HCT116 (cell line): Measurements from ENCODE around the gene NKX2-1. TPM values are rescaled to one million over a fixed set of nuclear protein-coding genes. Genes with fewer than 3 reads are reported as not detected.

Experiments
- ATAC-seq: fragments of 200-7000 bp; cut with Tn5 transposase; 2 replicates; pipeline ENCODE4 v1.9.1; 2020; ENCODE audit warnings: mild to moderate bottlenecking, moderate library complexity
- BruUV-seq: library from RNA; stranded (reverse); fragments of 400-500 nt; replicated peaks from 2 replicates; lab custom pipeline; 2021; lab: Mats Ljungman, UMichigan
- CTCF ChIA-PET: fragments of 300-600 bp; sonication (Branson Sonifier 250); formaldehyde crosslinking; loops from one replicate; lab custom pipeline; 2021; ENCODE audit warnings: antibody characterized with exemption; lab: Charles Lee
- POLR2A ChIA-PET: fragments of 300-600, 350-600 bp; sonication (Branson Sonifier 250); formaldehyde crosslinking; loops from one replicate; lab custom pipeline; 2021; ENCODE audit warnings: antibody characterized with exemption; lab: Charles Lee
- RAD21 ChIA-PET, 2 experiments: fragments of 300-600 bp; sonication (Branson Sonifier 250); formaldehyde crosslinking; loops; one replicate each; lab custom pipeline; 2023; ENCODE audit warnings: low total read pairs in 2 of 2; ENCODE audit not compliant: uncharacterized antibody in 2 of 2, unreplicated experiment in 2 of 2, low non-redundant PET in 1 of 2; lab: Charles Lee
- DNase-seq: peaks from one replicate; pipeline ENCODE4 v3.0.0-alpha.2; 2010; ENCODE audit warnings: low read depth, low spot score
- H2AFZ ChIP-seq: fragments of 200-600 bp; shearing (Covaris generic), sonication (generic); 2 replicates; pipeline ENCODE4 v1.6.1; 2017; ENCODE audit warnings: low read depth, mixed run types, mixed read lengths, antibody characterized with exemption, low read length; ENCODE audit not compliant: poor library complexity, severe bottlenecking
- H3K27ac ChIP-seq: 2 replicates; pipeline ENCODE4 v1.5.1; 2012; ENCODE audit warnings: low read depth, low read length
- H3K27me3 ChIP-seq: fragments of 200-600 bp; sonication (generic); 2 replicates; pipeline ENCODE4 v1.6.1; 2016; ENCODE audit warnings: mixed run types, low read length, mixed read lengths; ENCODE audit not compliant: insufficient read depth
- H3K36me3 ChIP-seq, 2 experiments: fragments of 200-500 bp in 1 of 2; fragments of 200-600 bp in 1 of 2; sonication (Bioruptor generic) in 1 of 2; sonication (generic) in 1 of 2; 2 replicates each; pipeline versions ENCODE4 v1.5.1 to v1.6.1; 2014 to 2016; ENCODE audit warnings: low read length in 2 of 2, inconsistent platforms in 1 of 2, mixed read lengths in 1 of 2, mixed run types in 1 of 2; ENCODE audit not compliant: insufficient read depth in 2 of 2, control insufficient read depth in 1 of 2
- H3K4me1 ChIP-seq, 2 experiments: fragments of 200-600 bp in 1 of 2; sonication (generic) in 1 of 2; 2 replicates each; pipeline versions ENCODE4 v1.5.1 to v1.6.1; 2012 to 2017; ENCODE audit warnings: low read length in 2 of 2, inconsistent platforms in 1 of 2, mild to moderate bottlenecking in 1 of 2, mixed read lengths in 1 of 2, mixed run types in 1 of 2, moderate library complexity in 1 of 2; ENCODE audit not compliant: insufficient read depth in 2 of 2, control insufficient read depth in 1 of 2
- H3K4me2 ChIP-seq: fragments of 200-600 bp; sonication (generic); 2 replicates; pipeline ENCODE4 v1.6.1; 2017; ENCODE audit warnings: mixed run types, low read length, mixed read lengths
- H3K4me3 ChIP-seq, 2 experiments: fragments of 200-600 bp in 1 of 2; sonication (generic) in 1 of 2; replicated peaks in 1 of 2; 2 replicates each; pipeline ENCODE4 v1.5.1; 2011 to 2016; ENCODE audit warnings: low read length in 2 of 2, control low read depth in 1 of 2, low read depth in 1 of 2, mild to moderate bottlenecking in 1 of 2, mixed read lengths in 1 of 2, mixed run types in 1 of 2
- H3K79me2 ChIP-seq: fragments of 200-600 bp; sonication (generic); 2 replicates; pipeline ENCODE4 v1.6.1; 2017; ENCODE audit warnings: mild to moderate bottlenecking, mixed run types, low read length, moderate library complexity, mixed read lengths; ENCODE audit not compliant: insufficient read depth
- H3K9ac ChIP-seq: fragments of 200-600 bp; sonication (generic); 2 replicates; pipeline ENCODE4 v1.6.1; 2016; ENCODE audit warnings: low read length, mixed read lengths
- H3K9me2 ChIP-seq: fragments of 200-600 bp; sonication (generic), shearing (Covaris generic); 2 replicates; pipeline ENCODE4 v1.6.1; 2017; ENCODE audit warnings: mixed run types, mild to moderate bottlenecking, moderate library complexity; ENCODE audit not compliant: insufficient read depth
- H3K9me3 ChIP-seq, 2 experiments: fragments of 200-500 bp in 1 of 2; fragments of 200-600 bp in 1 of 2; sonication (Bioruptor generic) in 1 of 2; sonication (generic) in 1 of 2; 2 replicates each; pipeline ENCODE4 v1.6.1; 2014 to 2017; ENCODE audit warnings: low read length in 2 of 2, mixed read lengths in 2 of 2, inconsistent platforms in 1 of 2, low read depth in 1 of 2, mild to moderate bottlenecking in 1 of 2, mixed run types in 1 of 2, moderate library complexity in 1 of 2; ENCODE audit not compliant: control insufficient read depth in 1 of 2, insufficient read depth in 1 of 2
- H4K20me1 ChIP-seq: fragments of 200-600 bp; sonication (generic), shearing (Covaris generic); 2 replicates; pipeline ENCODE4 v1.6.1; 2017; ENCODE audit warnings: mixed run types, mild to moderate bottlenecking, moderate library complexity; ENCODE audit not compliant: insufficient read depth
- ATF3 ChIP-seq: IDR thresholded peaks from 2 replicates; pipeline ENCODE4 v1.6.1; 2012
- CTCF ChIP-seq, 3 experiments: fragments of 200-600 bp in 1 of 3; sonication (generic) in 1 of 3; IDR thresholded peaks in 2 of 3; conservative IDR thresholded peaks in 1 of 3; 2 replicates each; pipeline ENCODE4 v1.5.1; 2012 to 2017; ENCODE audit warnings: low read depth in 2 of 3, low read length in 2 of 3, antibody characterized with exemption in 1 of 3, borderline replicate concordance in 1 of 3, control low read depth in 1 of 3, mild to moderate bottlenecking in 1 of 3, mixed read lengths in 1 of 3, mixed run types in 1 of 3, moderate library complexity in 1 of 3; ENCODE audit not compliant: insufficient read depth in 1 of 3
- FOSL1 ChIP-seq: IDR thresholded peaks from 2 replicates; pipeline ENCODE4 v1.6.1; 2012; ENCODE audit warnings: low read depth
- POLR2AphosphoS5 ChIP-seq: IDR thresholded peaks from 2 replicates; pipeline ENCODE4 v1.6.1; 2011; ENCODE audit warnings: mild to moderate bottlenecking, low read depth, low read length, moderate library complexity
- SIN3A ChIP-seq: IDR thresholded peaks from 2 replicates; pipeline ENCODE4 v1.6.1; 2012; ENCODE audit warnings: low read depth
- SP1 ChIP-seq: IDR thresholded peaks from 2 replicates; pipeline ENCODE4 v1.6.1; 2012; ENCODE audit warnings: low read depth
- SRF ChIP-seq: IDR thresholded peaks from 2 replicates; pipeline ENCODE4 v1.6.1; 2012; ENCODE audit warnings: low read depth
- YY1 ChIP-seq: IDR thresholded peaks from 2 replicates; pipeline ENCODE4 v1.6.1; 2011; ENCODE audit warnings: low read length, low read depth, moderate library complexity, mild to moderate bottlenecking; ENCODE audit not compliant: insufficient replicate concordance; ENCODE audit errors: extremely low read depth
- ZFX ChIP-seq: fragments of 450-650 bp; IDR thresholded peaks from 2 replicates; pipeline ENCODE4 v1.6.1; 2017
- intact Hi-C: fragments of 100-400 bp; cut with micrococcal nuclease; formaldehyde crosslinking; loops from 2 replicates; pipeline ENCODE4 v1.10.0; 2022
- total RNA-seq: library from RNA; stranded (reverse); gene quantifications from one replicate; pipeline ENCODE4 v1.2.1, GENCODE V29; 2021; ENCODE audit not compliant: unreplicated experiment
- TF ChIP-seq, protein P1 (sequence below): IDR thresholded peaks from 2 replicates; pipeline ENCODE4 v1.6.1; 2012

The NKX2-1 gene
- total RNA-seq, 1 experiment from 2014 or later, result 0.84 TPM

DNA sequence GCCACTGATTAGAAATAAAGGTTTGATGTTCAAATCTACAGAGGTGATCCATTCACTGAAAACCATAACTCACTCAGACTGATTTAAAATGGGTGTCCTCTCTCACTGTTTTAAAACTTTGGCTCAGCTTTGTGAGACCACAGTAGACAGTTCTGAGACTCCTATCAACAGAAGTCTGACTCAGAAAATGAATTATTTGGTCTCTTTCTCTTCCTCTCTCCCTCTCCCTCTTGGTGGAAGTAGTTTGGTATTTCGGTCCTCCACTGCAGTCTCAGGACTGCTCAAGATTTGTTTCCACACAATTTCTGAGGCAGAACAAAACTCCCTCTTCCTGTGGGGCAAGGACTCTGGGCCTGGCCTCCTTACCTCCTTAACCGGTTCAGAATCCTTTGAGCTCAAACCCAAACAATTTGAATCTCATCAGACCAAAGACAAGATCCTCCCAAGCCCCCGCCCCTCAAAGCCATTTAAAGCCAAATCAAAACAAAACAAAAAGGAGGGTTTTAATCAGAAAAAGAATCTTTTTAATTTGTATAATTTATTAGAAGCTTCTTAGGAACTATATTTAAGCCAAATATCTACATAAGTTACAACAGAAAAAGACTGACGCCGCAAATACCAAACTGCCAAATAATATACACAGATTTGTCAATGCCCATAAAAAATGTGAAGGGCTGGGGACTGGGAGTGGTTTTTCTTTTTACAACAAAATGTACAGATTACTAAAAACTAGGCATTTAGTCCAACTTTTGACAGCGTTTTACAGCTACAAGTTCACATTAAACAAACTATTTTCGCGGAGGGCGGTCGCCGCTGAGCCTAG is 3.9 kb downstream of the NKX2-1 start:
- Histone ChIP-seq H3K27me3 (0 out of 2 replicates have a peak, but pooled peaks cover 5% of the 10 kb centered on the region), H3K9me3 (no peaks in the 10 kb centered on the region), H3K36me3 (no peaks in the 10 kb centered on the region), H3K4me2 (no peak overlapping the region), H3K4me3 (no peak overlapping the region), H3K4me1 (peaks cover 0 to 11% of the 10 kb centered on the region in 2 experiments; a peak in 2 of 4 replicates), H3K9ac (no peak overlapping the region), H3K27ac (no peak overlapping the region), H3K9me2 (no peaks in the 10 kb centered on the region), H2AFZ (no peak overlapping the region), H4K20me1 (no peaks in the 10 kb centered on the region), H3K79me2 (no peaks in the 10 kb centered on the region)
- intact Hi-C loops, result no loop called here
- TF ChIP-seq, protein P1, sequence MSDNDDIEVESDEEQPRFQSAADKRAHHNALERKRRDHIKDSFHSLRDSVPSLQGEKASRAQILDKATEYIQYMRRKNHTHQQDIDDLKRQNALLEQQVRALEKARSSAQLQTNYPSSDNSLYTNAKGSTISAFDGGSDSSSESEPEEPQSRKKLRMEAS, result no peak
- TF ChIP-seq SRF, result no peak
- CTCF ChIA-PET, result interaction anchor here (2.6 kb wide), 1 partner anchor 9 kb away, joined by 18 read pairs; no protein-coding TSS in a partner anchor
- BruUV-seq, result no TSS peak
- RAD21 ChIA-PET, result no interaction called here
- DNase-seq (no peak), ATAC-seq (no peak)
- POLR2A ChIA-PET, result no interaction called here

DNA sequence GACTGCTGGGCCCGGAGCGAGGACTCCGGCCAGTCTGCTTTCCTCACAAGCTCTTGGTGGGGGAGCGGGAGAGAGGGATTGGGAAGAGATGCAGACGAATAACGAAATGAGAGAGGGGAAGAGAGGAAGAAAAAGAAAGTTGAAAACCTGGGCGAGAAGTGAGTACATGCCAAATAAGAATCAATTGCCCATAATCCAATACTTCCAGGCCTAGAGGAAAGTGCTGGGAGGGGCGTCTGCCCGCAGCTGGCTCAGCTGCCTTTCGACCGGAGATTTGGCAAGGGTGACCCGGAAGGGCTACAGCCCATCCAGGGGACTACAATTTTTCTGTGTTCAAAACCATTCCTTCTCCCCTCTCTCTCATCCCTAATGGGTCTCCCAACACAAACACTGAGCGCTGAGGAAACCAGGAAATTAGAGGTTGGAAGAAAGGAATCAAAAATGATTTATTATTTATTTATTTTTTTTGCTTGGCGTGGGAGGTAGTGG is 4.9 kb downstream of the NKX2-1 start:
- H3K4me3 ChIP-seq, result no peak overlapping the region
- no peaks in the 10 kb centered on the region for H4K20me1 ChIP-seq
- no peaks in the 10 kb centered on the region for H3K79me2 ChIP-seq
- no TSS peak for BruUV-seq
- no peak for TF ChIP-seq SP1
- TF ChIP-seq ZFX, result no peak
- no peak for TF ChIP-seq POLR2AphosphoS5
- TF ChIP-seq YY1, result no peak
- no peak for TF ChIP-seq SIN3A
- no peak for TF ChIP-seq FOSL1
- TF ChIP-seq ATF3, result no peak
- no peak for TF ChIP-seq CTCF (IDR thresholded peaks at IDR 0.05 in 2 of 3, conservative IDR thresholded peaks at IDR 0.05 in 1 of 3; ENCODE audit: borderline replicate concordance in 1 of 3, insufficient read depth in 1 of 3, low read depth in 2 of 3, low read length in 2 of 3)
- TF ChIP-seq, all 23 proteins: peak for 0
- H3K27ac ChIP-seq, result no peak overlapping the region
- H3K9ac ChIP-seq, result no peak overlapping the region
- no peak overlapping the region for H3K4me2 ChIP-seq
- ChIA-PET RAD21 (no interaction called here), CTCF (interaction anchor here (0.5 to 2.6 kb wide), 2 partner anchors 10 to 445 kb away, joined by 3 to 18 read pairs; no protein-coding TSS in a partner anchor), POLR2A (no interaction called here)
- peaks cover 0 to 3% of the 10 kb centered on the region in 2 experiments; a peak in 1 of 4 replicates for H3K4me1 ChIP-seq
- H3K9me3 ChIP-seq, result no peaks in the 10 kb centered on the region
- no peak overlapping the region for H2AFZ ChIP-seq
- no peaks in the 10 kb centered on the region for H3K9me2 ChIP-seq
- intact Hi-C loops, result no loop called here
- no peaks in the 10 kb centered on the region for H3K36me3 ChIP-seq
- DNase-seq, result no peak
- no peak for ATAC-seq
- peaks cover 13% of the 10 kb centered on the region for H3K27me3 ChIP-seq
